ENCODE measurements around the gene NGRN.
A peak's percentile ranks its signal among the peaks of the same experiment; 100 is the strongest.

NGRN gene

GRCh38 chr15:90265271-90266060, at the start of gene NGRN:
NGRN (plus strand) TSS chr15:90265672; CDS start chr15:90265713, 41 bp downstream.
- DNase-seq (ENCODE audit: low spot score), result peak; percentile 90

- DNase-seq (ENCODE audit: low spot score), result no peak
Measured at GRCh38 chr15:90217671-90218394, 47.6 kb upstream of the NGRN start.

GRCh38 chr15:90219421-90220141, 45.9 kb upstream of the NGRN start:
- DNase-seq (ENCODE audit: low spot score), result no peak

GRCh38 chr15:90221246-90221900, 44.1 kb upstream of the NGRN start:
- DNase-seq (ENCODE audit: low spot score), result peak; percentile 75

- DNase-seq (ENCODE audit: low spot score), result no peak
Measured at GRCh38 chr15:90222547-90222946, 42.9 kb upstream of the NGRN start.

- no peak for DNase-seq (ENCODE audit: low spot score)
Measured at GRCh38 chr15:90223441-90224165, 41.9 kb upstream of the NGRN start.

- DNase-seq (ENCODE audit: low spot score), result no peak
Measured at GRCh38 chr15:90225047-90225446, 40.4 kb upstream of the NGRN start.

- DNase-seq (ENCODE audit: low spot score), result no peak
Measured at GRCh38 chr15:90225504-90226234, 39.8 kb upstream of the NGRN start.

GRCh38 chr15:90227336-90227735, 38.1 kb upstream of the NGRN start:
- DNase-seq (ENCODE audit: low spot score), result no peak

- DNase-seq (ENCODE audit: low spot score), result no peak
Measured at GRCh38 chr15:90227816-90228772, 37.4 kb upstream of the NGRN start.

- no peak for DNase-seq (ENCODE audit: low spot score)
Measured at GRCh38 chr15:90228960-90229359, 36.5 kb upstream of the NGRN start.

- DNase-seq (ENCODE audit: low spot score), result no peak
Measured at GRCh38 chr15:90230071-90230494, 35.4 kb upstream of the NGRN start.

- no peak for DNase-seq (ENCODE audit: low spot score)
Measured at GRCh38 chr15:90230610-90231009, 34.9 kb upstream of the NGRN start.

GRCh38 chr15:90231028-90232017, 34.1 kb upstream of the NGRN start:
- no peak for DNase-seq (ENCODE audit: low spot score)

GRCh38 chr15:90232196-90232595, 33.3 kb upstream of the NGRN start:
- DNase-seq (ENCODE audit: low spot score), result no peak

GRCh38 chr15:90232941-90233386, 32.5 kb upstream of the NGRN start:
- no peak for DNase-seq (ENCODE audit: low spot score)

- DNase-seq (ENCODE audit: low spot score), result peak; percentile 92
Measured at GRCh38 chr15:90233387-90234095, 31.9 kb upstream of the NGRN start, which contains the start of gene CIB1. CIB1 (minus strand) TSS chr15:90233941; CDS start chr15:90233885, 56 bp downstream.
